GM06990 (cell line): Measurements from ENCODE around the gene DENND1A.

Source experiments
- DNase-seq: peaks from one replicate; pipeline ENCODE4 v3.0.0-alpha.2; 2011; ENCODE audit not compliant: insufficient read length; ENCODE audit errors: extremely low read depth
- H3K27me3 ChIP-seq: replicated peaks from 2 replicates; pipeline ENCODE4 v1.6.0; 2011; ENCODE audit warnings: low read length; ENCODE audit not compliant: control insufficient read depth, insufficient read depth
- H3K36me3 ChIP-seq: 2 replicates; pipeline ENCODE4 v1.5.1; 2011; ENCODE audit warnings: low read length; ENCODE audit not compliant: control insufficient read depth, insufficient read depth
- H3K4me3 ChIP-seq: replicated peaks from 2 replicates; pipeline ENCODE4 v1.5.1; 2011; ENCODE audit warnings: low read depth, mild to moderate bottlenecking, control low read depth, low read length
- CTCF ChIP-seq: IDR thresholded peaks from 2 replicates; pipeline ENCODE4 v1.5.1; 2011; ENCODE audit warnings: low read length, control low read depth, mild to moderate bottlenecking, inconsistent platforms; ENCODE audit not compliant: insufficient read depth, poor library complexity, severe bottlenecking

The DENND1A gene

GRCh38 chr9:123373447-123373923 lies 556.4 kb downstream of the DENND1A start:
- TF ChIP-seq CTCF, result no peak

GRCh38 chr9:123372766-123373446 lies 557.0 kb downstream of the DENND1A start:
- H3K4me3 ChIP-seq, result no peak overlapping the region
- peaks cover 3% of the 10 kb centered on the region for H3K27me3 ChIP-seq
- TF ChIP-seq CTCF, result no peak
- DNase-seq, result no peak
- no peaks in the 10 kb centered on the region for H3K36me3 ChIP-seq

More at GRCh38 chr9:123373447-123373923, 556.4 kb downstream of the DENND1A start:
- H3K27me3 ChIP-seq, result peaks cover 3% of the 10 kb centered on the region
- DNase-seq, result no peak
- H3K36me3 ChIP-seq, result no peaks in the 10 kb centered on the region
- no peak overlapping the region for H3K4me3 ChIP-seq

DNA sequence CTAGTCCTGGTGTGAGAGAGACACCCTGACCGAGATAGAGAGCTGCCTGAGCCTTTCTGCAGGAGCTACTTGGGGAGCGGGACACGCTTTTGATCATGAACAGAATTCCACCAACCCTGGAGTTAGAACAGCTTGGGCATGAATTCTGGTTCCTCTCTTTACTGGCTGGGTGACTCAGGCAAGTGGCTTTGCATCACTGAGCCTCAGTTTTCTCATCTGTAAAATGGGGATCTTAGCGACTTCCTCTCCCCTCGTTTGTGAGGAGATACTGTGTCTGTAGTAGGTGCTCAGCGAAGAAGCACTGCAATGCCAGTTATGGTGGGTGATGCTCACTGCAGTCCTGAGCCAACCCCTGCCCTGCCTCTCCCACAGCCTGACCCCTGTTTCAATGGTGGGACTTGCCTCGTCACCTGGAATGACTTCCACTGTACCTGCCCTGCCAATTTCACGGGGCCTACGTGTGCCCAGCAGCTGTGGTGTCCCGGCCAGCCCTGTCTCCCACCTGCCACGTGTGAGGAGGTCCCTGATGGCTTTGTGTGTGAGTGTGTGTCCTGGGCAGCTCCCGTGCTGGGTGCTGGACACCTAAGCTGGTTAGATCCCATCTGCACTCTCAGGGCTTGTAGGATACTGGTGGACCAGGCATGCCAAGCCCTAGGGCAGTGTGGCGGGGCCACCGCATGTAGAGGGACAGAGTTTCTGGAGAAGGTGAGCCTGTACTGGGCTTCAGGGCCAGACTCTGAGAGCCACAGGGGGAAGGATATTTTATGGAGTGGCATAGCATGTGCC lies 557.9 kb downstream of the DENND1A start:
- Histone ChIP-seq H3K27me3 (peaks cover 3% of the 10 kb centered on the region), H3K4me3 (no peak overlapping the region), H3K36me3 (no peaks in the 10 kb centered on the region)
- no peak for DNase-seq
- no peak for TF ChIP-seq CTCF

- H3K4me3 ChIP-seq, result no peak overlapping the region
- TF ChIP-seq CTCF, result no peak
- DNase-seq, result no peak
- no peaks in the 10 kb centered on the region for H3K36me3 ChIP-seq
- H3K27me3 ChIP-seq, result peaks cover 3% of the 10 kb centered on the region
These were observed 558.7 kb downstream of the DENND1A start for GRCh38 chr9:123371228-123371584.

DNA sequence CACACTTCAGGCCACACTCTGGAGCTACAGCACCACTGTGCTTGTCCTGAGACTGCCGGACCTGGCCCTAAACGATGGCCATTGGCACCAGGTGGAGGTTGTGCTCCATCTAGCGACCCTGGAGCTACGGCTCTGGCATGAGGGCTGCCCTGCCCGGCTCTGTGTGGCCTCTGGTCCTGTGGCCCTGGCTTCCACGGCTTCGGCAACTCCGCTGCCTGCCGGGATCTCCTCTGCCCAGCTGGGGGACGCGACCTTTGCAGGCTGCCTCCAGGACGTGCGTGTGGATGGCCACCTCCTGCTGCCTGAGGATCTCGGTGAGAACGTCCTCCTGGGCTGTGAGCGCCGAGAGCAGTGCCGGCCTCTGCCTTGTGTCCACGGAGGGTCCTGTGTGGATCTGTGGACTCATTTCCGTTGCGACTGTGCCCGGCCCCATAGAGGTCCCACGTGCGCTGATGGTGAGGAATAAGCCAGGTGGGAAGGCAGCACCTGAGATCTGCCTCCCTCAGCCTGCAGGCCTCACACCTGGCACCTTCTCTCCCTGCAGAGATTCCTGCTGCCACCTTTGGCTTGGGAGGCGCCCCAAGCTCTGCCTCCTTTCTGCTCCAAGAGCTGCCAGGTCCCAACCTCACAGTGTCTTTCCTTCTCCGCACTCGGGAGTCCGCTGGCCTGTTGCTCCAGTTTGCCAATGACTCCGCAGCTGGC lies 559.2 kb downstream of the DENND1A start:
- no peak for TF ChIP-seq CTCF
- Histone ChIP-seq H3K36me3 (no peaks in the 10 kb centered on the region), H3K27me3 (peaks cover 3% of the 10 kb centered on the region), H3K4me3 (no peak overlapping the region)
- no peak for DNase-seq
